ENCODE data around the gene SORT1. TPM values are rescaled to one million over a fixed set of nuclear protein-coding genes. Genes with fewer than 3 reads are reported as not detected.
A peak's percentile ranks its signal among the peaks of the same experiment; 100 is the strongest.

Gene SORT1
- total RNA-seq, 1 experiment from 2014 or later = 3.7 TPM

- DNase-seq (ENCODE audit: low spot score) = peak; percentile 86
Observed at GRCh38 chr1:109274533-109275476, 122.9 kb downstream of the SORT1 start.

GRCh38 chr1:109273570-109274288 lies 124.0 kb downstream of the SORT1 start:
- no peak for DNase-seq (ENCODE audit: low spot score)

- no peak for DNase-seq (ENCODE audit: low spot score)
Observed at GRCh38 chr1:109272831-109273547, 124.7 kb downstream of the SORT1 start.

- DNase-seq (ENCODE audit: low spot score) = no peak
Observed at GRCh38 chr1:109272021-109272799, 125.5 kb downstream of the SORT1 start.

GRCh38 chr1:109271458-109271857 lies 126.3 kb downstream of the SORT1 start:
- DNase-seq (ENCODE audit: low spot score) = no peak

GRCh38 chr1:109270623-109271317 lies 126.9 kb downstream of the SORT1 start:
- DNase-seq (ENCODE audit: low spot score) = no peak

GRCh38 chr1:109269981-109270622 lies 127.6 kb downstream of the SORT1 start:
- DNase-seq (ENCODE audit: low spot score) = no peak

GRCh38 chr1:109269212-109269980 lies 128.3 kb downstream of the SORT1 start:
- no peak for DNase-seq (ENCODE audit: low spot score)

- no peak for DNase-seq (ENCODE audit: low spot score)
Observed at GRCh38 chr1:109268431-109269211, 129.1 kb downstream of the SORT1 start.

GRCh38 chr1:109267743-109268300 lies 129.9 kb downstream of the SORT1 start:
- no peak for DNase-seq (ENCODE audit: low spot score)

GRCh38 chr1:109266965-109267364 lies 130.8 kb downstream of the SORT1 start:
- DNase-seq (ENCODE audit: low spot score) = no peak

- no peak for DNase-seq (ENCODE audit: low spot score)
Observed at GRCh38 chr1:109265741-109266330, 131.9 kb downstream of the SORT1 start.

- no peak for DNase-seq (ENCODE audit: low spot score)
Observed at GRCh38 chr1:109265016-109265415, 132.7 kb downstream of the SORT1 start.

- DNase-seq (ENCODE audit: low spot score) = no peak
Observed at GRCh38 chr1:109264379-109264755, 133.4 kb downstream of the SORT1 start.

- peak; percentile 73 for DNase-seq (ENCODE audit: low spot score)
Observed at GRCh38 chr1:109263597-109264378, 133.9 kb downstream of the SORT1 start.

- no peak for DNase-seq (ENCODE audit: low spot score)
Observed at GRCh38 chr1:109263234-109263596, 134.5 kb downstream of the SORT1 start.
